ENCODE results near the gene ITGB4.
"Not testable (repeated sequence)": the region's sequence is repeated elsewhere in the genome, so short reads cannot be mapped to it uniquely, and the experiment has no call there.

The ITGB4 gene

DNA sequence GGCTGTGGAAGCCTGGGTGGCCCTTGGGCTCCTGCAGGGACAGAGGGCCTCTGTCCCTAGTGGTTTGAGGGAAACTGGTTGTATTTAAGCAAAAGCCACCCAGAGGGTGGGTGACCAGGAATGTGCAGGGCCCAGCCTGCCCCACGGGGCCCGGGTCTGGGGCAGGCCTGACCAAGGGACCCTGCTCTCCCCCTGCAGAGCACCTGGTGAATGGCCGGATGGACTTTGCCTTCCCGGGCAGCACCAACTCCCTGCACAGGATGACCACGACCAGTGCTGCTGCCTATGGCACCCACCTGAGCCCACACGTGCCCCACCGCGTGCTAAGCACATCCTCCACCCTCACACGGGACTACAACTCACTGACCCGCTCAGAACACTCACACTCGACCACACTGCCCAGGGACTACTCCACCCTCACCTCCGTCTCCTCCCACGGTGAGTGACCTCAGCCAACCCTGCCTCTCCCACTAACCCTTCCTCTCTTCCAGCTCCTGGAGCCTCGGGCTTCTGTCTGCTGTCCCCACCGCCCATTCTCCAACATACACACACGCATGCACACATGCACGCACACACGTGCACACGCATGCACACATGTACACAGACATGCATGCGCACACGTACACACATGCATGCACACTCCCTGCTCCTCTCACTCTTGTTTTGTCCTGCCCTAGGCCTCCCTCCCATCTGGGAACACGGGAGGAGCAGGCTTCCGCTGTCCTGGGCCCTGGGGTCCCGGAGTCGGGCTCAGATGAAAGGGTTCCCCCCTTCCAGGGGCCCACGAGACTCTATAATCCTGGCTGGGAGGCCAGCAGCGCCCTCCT lies 33.3 kb downstream of the ITGB4 start:
- peak; percentile 37 for DNase-seq

DNA sequence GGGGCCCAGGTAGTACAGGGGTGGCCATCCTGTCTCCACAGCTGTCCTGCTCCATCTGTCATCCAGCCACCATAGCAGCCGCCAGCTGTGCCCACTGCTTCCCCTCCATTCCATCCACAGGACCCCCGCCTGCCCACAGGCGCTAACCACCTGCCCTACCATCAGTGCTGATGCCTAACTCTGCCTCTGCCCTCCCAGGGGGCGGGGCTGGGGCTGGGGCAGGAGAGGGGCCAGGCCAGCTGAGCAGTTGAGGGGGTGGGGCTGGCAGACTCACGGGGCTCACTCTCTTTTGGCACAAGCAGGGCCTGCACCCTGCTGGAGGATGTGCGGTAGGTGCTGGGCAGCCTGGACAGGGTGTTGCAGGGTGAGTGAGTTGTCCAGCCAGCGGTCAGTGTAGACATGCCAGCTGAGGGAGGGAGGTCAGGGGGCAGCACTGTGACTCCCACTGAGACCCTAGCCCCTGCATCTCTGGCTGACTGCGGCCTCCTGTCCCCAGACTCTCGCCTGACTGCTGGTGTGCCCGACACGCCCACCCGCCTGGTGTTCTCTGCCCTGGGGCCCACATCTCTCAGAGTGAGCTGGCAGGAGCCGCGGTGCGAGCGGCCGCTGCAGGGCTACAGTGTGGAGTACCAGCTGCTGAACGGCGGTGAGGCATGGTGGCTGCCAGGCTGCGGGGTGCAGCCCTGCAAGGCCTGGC lies 34.1 kb downstream of the ITGB4 start:
- DNase-seq: no peak

DNA sequence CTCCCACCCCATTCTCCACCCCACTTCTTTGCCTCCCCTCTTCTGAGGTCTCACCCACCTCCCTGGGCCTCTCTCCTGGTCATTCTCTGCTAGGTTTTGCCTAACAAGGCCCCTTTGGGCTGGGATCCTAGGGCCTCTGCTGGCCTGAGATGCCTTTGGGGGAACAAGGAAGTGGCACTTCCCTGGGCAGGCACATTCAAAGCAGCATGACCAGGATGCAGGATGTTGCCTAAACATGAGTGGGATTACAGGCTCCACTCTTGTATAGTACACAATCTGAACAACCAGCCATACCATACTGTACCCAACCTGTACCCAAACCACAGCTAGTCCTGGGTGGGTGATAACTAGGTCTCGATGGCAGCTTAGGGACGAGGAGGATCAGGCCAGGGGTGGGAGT lies 34.7 kb downstream of the ITGB4 start:
- DNase-seq: peak; percentile 79

DNA sequence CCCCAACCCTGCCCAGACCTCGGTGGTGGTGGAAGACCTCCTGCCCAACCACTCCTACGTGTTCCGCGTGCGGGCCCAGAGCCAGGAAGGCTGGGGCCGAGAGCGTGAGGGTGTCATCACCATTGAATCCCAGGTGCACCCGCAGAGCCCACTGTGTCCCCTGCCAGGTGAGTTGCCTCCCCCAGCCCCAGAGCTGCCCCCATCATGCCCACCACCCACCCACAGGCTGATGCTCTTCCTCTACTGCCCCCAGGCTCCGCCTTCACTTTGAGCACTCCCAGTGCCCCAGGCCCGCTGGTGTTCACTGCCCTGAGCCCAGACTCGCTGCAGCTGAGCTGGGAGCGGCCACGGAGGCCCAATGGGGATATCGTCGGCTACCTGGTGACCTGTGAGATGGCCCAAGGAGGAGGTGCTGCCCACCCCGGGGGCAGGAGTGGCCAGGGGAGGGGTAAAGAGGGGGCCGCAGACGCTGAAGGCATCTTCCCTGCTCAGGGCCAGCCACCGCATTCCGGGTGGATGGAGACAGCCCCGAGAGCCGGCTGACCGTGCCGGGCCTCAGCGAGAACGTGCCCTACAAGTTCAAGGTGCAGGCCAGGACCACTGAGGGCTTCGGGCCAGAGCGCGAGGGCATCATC lies 35.3 kb downstream of the ITGB4 start:
- DNase-seq: no peak

DNA sequence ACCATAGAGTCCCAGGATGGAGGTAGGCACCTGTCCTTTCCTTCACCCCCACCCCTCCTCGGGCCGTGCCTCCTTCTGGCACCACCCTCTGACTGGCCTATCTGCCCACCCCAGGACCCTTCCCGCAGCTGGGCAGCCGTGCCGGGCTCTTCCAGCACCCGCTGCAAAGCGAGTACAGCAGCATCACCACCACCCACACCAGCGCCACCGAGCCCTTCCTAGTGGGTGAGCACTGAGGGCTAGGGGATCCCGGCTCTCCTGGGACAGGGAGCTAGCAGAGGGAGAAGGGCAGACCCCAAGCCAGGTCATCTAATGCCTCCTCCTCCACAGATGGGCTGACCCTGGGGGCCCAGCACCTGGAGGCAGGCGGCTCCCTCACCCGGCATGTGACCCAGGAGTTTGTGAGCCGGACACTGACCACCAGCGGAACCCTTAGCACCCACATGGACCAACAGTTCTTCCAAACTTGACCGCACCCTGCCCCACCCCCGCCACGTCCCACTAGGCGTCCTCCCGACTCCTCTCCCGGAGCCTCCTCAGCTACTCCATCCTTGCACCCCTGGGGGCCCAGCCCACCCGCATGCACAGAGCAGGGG lies 35.9 kb downstream of the ITGB4 start:
- no peak for DNase-seq

DNA sequence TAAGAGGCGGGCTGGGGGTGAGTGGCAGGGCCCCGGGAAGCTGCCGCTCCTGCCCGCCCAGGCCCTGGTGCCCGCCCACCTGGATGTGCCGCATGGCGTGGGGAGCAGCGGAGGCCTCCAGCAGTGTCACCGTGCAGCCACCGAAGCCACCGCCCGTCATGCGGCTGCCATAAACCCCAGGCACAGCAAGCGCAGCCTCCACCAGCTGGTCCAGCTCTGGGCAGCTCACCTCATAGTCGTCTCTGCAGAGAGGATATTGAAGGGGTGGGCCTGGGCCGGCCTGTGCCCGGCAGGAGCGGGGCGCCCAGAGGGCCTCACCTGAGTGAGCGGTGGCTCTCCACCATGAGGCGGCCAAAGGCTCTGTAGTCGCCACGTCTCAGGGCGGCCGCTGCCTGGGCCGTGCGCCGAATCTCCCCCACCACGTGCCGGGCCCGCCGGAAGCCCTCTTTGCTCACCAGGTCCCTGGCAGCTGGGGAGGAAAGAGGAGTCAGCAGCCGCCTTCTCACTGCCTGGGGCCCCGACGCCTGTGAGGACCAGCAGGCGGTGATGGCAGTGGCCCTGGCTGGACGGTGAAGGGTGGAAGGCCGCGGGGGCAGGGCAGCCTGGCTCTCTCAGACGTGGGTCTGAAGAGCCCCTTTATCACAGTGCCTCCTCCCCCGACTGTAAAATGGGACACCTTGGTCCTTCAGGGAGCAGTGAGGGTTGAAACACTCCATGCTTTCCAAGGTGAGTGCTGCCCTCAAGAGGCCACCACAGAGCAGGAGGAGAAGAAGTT lies 37.1 kb downstream of the ITGB4 start:
- DNase-seq: no peak

DNA sequence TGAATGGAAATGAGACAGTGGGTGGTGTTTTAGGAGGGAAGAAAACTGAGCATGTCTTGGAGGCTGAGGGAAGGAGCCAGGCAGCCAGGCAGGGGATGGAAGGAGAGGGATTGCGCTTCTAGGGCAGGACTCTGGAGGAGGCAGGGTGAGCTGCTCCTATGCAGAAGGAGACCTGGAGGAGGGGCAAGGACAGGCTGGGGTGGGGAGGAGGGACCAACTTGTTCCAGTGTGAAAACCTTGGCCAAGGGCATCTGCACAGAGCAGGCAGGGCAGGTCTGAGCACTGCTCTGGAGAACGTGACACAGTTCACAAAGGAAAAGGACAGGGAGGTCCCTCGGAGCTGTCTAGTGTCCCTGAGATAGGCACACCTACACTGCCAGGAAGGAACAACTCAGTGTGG lies 38.2 kb downstream of the ITGB4 start:
- DNase-seq: no peak

DNA sequence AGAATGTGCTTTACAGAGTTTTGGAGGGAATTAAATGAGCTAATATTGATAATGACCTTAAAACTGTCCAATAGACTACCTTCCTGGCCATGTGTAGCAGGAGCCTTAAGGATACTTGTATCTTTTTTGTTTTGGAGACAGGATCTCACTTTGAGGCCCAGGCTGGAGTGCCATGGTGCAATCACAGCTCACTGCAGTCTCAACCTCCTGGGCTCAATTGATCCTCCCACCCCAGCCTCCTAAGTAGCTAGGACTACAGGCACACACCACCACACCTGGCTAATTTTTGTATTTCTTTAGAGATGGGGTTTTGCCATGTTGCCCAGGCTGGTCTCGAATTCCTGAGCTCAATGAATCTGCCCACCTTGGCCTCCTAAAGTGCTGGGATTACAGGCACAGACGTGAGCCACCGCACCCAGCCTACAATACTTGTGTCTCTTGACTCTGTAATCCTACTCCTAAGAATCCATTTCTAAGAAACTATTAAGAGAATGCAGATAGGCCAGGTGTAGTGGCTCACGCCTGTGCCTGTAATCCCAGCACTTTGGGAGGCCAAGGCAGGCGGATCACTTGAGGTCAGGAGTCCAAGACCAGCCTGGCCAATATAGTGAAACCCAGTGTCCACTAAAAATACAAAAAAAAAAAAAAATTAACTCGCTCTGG lies 38.9 kb downstream of the ITGB4 start:
- DNase-seq: not testable (repeated sequence)

DNA sequence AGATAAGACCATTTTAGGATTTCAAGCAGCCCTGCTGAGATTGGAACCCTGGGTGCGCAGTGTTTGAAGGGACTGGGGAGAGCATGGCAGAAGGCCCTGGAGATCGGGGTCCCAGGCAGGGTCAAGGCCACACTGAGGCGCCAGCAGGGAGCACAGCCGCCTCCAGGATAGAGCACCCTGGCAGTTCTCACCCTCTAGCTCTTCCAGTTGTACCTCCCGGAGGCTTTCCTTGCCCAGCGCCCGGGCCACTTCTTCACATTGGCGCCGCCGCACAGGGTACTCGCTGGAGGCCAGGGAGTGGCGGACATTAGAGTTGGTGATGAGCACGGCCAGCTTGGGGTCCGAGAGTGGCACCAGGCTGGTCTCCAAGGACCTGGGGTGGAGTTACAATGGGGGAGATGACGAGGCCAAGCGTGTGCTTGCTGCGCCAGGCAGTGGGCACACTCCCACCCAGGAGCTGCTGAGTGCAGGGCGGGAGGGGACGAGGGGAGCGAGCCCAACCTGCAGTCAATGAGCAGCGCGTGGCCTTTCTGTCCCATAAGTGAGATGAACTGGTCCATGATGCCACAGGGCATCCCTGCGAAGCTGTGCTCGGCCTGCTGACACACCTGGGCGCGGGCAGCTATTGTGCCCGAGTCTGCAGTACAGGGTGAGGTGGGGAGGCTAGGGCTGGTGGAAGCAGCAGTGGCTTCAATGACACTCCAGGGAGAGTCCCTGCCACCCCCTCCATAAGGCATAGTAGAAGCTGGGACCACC lies 41.4 kb downstream of the ITGB4 start:
- DNase-seq: no peak

DNA sequence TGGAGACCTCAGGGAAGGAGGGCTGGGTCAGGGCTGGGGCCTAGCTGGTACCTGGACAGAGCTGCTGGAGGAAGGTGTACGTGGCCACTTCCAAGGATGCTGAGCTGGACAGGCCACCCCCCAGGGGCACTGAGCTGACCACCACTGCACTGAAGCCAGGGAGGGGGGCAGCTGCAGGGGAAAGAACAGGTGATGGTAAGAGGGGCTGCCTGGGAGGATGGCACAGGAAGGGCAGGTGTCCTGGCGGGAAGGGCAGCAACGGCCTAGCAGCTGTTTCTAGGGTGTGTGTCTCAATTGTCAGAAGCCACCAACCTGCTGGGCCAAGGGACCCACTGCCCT lies 42.0 kb downstream of the ITGB4 start:
- DNase-seq: no peak

DNA sequence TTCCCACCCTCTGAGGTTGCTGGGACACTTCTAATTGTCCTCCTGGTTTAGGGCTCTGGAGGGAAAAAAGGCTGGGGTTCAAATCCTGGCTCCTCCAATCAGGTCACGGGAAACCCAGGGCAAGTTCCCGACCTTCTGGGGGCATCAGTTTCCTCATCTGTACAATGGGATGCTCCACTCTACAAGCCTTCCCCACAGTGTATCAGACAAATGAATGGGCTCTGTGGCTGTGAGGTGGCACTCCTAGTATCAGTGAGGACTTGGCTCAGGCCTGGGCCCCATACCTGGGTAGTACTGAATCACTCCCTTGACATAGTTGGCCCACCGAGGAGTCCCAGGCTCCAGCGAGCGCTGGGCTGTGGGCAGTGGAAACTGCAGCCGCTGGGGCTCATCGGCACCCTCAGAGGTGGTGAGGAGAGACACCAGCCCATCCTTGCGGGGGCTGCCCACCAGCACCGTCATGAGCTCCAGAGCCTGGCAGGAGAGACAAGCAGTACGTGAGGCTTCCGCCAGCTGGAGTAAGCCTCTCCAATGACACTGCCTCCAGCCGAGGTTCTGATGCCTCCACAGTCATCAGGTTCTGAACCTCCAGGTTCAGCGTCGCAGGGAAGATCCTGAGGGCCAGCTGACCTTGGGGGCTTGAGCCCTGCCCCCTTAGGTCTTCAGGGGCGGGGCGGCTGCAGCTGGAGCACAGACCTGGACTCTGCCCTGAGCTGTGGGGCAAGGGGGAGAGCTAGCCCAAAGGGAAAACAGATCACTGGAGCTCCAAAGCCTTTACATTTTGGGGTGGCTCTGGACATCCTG lies 42.6 kb downstream of the ITGB4 start:
- DNase-seq: no peak

DNA sequence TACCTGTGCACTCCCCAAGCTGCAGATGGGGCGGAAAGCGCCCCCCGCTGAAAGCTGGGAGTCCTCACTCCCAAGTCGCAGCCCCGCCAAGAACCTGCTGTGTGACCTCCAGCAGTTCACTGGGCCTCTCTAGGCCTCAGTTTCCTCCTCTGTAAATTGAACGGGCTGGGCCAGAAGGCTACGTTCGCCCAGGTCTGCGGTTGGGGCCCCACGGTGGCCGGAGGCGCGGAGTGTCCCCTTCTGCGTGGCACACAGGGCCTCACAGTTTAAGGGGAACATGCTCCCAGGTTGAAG lies 43.1 kb downstream of the ITGB4 start:
- DNase-seq: no peak

DNA sequence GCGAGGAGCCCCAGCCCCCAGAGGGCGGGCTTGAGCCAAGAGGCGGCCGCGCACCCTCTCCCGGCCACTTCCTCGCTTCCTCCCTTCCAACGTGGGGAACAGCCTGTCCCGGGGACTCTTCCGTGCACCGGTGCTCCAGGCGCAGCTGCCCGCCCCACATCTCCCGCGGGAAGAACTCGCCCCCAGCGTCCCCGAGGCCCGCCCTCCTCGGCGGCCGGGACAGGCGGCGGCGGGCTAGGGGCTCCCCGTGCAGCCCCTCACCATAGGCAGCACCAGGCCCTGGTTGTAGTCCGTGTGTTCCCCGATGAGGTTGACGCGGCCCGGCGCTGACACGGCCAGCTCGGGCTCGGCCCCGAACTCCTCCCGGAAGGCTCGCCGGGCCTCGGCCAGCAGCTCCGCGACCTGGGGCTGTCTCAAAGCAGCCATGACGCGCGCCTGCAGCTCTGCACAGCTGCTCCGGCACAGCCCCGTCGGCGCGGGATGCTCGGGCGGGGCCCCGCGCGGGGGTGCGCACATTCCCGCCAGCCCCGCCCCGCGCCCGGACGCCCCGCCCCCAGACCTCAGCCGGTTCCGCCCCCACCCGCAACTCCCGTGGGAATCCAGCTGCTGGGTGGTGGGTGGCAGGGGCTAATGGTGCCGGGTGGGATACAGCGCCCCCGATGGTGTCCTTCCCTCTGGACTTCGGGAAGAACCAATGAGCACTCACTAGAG lies 43.6 kb downstream of the ITGB4 start, which contains the start of gene GALK1:
TSS of gene GALK1 (minus strand) at position 482 of the 711 bp plus-strand sequence. CDS start at position 426, 56 bp downstream.
- peak; percentile 72 for DNase-seq

DNA sequence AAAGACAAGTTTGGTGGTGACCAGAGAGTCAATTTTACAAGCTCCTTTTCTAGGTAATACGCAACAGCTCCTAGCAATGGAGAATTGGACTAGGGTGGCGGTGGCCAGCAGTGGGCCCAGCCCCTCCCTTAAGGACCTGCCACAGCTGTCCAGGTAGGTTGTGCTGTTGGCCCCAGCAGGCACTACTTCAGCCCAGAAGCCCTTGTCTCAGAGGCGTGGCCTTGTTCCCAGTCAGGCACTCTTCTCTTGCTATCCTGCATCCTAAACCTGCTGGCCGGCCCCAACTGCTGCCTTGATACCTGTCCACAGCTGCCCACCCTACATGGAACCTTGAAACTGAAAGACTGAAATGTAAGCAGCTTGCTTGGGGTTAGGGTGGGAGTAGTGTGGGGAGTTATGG lies 44.7 kb downstream of the ITGB4 start:
- no peak for DNase-seq

DNA sequence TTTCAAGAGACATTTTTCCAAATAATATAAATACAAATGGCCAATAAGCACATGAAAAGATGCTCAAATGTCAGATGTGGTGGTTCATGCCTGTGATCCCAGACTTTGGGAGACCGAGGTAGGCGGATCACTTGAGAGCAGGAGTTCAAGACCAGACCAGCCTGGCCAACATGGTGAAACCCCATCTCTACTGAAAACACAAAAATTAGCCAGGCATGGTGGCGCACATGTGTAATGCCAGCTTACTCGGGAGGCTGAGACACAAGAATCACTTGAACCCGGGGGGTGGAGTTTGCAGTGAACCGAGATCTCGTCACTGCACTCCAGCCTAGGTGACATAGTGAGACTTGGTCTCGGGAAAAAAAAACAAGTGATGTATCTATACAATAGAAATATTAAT lies 46.6 kb downstream of the ITGB4 start:
- no peak for DNase-seq

DNA sequence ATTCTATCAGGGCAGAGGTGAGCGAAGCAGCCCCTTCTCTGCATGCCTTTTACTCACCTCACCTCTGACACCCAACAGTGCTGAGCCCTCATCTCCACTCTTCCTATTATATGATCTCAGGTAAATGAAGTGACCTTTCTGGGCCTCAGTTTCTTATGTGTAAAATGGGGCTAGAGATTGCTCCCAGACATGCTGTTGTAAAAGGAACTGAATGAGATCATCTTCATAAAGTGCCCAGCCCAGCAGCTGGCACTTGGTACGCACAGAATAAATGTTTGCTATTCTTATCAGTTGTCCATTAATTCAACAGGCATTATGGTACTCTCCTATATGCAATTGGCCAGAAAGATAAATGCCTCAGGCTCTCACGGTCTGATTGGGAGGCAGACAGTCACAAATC lies 48.3 kb downstream of the ITGB4 start:
- DNase-seq: no peak

DNA sequence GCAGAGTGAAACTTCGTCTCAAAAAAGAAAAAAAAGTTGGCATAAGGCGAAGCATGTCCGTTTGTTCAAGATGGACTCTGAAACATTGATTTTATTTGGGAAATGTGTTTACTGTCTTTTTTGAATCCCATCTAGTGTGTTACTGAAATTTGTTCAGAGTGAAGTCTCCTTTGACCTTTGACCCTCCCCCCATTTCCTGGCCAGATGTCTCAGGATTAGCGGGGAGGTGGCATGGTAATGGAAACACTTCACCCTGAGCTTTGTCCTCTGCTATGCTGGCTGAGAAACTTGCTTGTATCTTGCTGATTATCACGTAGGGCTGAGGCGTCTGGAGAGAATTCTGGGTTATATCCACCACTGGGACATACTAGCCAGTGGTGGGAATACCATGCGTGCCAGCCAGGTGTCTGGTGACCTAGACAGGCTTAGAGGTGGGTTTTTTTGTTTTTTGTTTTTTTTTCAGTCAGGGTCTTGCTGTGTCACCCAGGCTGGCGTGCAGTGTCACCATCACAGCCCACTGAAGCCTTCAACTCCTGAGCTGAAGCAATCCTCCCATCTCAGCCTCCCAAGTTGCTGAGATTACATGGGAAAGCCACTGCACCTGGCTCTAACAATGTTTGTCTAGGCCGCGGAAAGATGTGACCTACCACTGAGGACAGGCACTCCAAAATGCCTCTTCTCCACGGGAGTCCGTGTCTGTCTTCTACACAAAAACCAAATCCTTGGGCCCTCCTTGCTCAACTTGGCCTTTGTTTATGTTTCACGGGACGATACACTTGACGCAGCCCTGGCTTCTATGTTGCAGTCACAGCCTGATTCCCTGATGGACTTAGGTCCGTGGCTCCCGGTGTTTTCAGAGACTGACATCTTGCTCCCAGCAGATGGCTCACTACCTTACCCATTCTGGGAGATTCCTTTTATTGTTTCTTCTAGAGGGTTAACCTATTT lies 50.3 kb downstream of the ITGB4 start:
- no peak for DNase-seq

DNA sequence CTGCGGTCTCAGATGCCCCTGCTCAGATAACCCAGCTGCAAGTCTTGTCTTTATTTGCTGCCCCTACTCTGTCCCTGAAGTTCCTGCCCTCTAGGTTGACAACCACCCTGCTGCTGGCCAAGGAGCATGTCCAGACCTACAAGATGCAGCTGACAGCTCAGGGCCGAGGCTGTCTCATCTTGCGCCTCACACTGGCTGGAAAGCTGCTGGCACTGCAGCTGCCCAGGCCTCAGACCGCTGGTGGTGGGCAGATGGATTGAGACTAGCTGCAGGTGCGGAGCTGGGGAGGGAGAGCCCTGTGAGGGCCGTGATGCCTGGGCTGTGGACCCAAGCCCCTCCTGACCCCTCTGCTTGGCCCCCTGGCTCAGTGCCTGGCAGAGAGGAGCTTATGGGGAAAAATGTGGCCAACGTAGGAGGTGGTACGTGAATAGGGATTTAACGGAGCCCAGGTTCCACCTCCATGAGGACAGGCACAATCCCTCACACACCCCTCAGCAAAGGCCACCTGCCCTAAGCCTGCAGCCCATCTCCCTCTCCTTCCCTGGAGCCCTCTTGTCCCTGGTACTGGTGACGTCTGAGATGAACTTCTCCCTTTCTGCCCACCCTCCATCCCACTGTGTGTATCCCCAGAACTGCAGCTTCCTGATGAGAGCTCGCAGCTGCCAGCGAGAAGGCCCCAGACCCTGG lies 52.0 kb downstream of the ITGB4 start:
- no peak for DNase-seq
